Middle frontal gyrus (tissue), 1 donor: ENCODE results near the gene CCL24.
"Not testable (repeated sequence)": the region's sequence is repeated elsewhere in the genome, so short reads cannot be mapped to it uniquely, and the experiment has no call there.

ENCODE experiments used
- DNase-seq: peaks from one replicate; pipeline ENCODE4 v3.0.0-alpha.2; 2015; ENCODE audit warnings: low spot score; ENCODE audit errors: extremely low spot score

The CCL24 gene

DNA sequence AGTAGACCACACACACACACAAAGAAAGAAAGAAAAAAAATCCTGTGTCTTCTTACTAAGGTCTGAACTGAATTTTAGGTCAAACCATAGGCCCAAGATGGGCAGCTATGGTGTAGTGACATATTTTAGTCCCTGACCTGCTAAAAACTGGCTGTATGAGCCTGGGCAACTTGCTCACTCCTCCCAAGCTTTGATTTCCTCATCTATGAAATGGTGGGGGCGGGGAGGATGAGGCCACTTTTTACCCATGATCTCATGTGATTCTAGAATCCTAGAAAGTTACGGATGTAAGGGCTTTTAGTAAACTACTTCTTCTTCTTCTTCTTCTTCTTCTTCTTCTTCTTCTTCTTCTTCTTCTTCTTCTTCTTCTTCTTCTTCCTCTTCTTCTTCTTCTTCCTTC is 6.1 kb upstream of the CCL24 start:
- no peak for DNase-seq

GRCh38 chr7:75818472-75818871 is 4.9 kb upstream of the CCL24 start:
- DNase-seq = no peak

GRCh38 chr7:75817116-75817515 is 3.5 kb upstream of the CCL24 start:
- no peak for DNase-seq

DNA sequence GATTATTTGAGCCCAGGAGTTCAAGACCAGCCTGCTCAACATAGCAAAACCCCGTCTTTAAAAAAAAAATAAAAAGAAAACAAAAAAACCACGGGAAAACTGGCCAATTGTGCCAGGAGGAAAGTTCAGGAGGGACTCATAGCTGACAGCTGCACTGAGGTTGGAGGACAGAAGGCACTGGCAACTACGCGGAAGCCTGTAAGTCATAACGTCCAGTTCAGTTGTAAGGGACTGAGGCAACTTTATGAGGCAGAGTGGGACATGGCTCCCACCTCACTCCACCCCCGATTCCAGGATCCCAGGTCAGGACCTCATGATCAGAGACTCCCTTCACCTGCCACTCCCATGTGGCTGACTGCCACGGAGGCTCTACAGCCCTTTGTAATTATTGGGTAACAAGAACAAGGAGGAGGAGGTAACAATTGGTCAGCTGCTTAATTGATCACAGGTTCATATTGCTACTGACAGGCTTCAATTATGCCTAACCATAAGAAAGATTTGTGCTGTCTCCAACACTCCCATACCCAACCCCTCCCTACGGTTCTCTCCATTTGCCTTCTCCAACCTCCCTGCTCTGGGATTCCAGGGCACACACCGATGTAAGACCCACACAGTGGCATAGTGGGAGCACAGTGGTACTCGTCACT is 1.9 kb upstream of the CCL24 start:
- DNase-seq = no peak

DNA sequence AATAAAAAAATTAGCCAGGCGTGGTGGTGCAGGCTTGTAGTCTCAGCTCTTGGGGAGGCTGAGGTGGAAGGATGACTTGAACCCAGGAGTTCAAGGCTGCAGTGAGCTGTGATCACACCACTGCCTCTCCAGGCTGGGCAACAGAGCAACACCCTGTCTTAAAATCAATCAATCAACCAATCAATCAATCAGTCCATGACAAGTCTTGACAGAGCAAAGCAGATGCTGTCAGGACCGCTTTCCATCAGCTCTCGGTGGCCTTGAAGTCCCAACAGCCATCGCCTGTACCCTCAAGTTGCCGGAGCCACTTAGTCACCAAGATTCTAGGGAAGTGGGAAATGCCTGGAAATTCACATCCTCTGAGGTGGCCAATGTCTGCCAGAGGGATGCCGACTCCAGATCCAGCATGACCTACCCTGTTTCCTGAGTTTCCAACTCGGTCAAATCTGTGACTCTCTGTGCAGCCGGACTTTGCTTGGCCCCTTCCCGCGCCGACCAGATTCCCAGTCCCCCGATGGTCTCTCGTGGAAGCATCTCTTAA is 871 bp upstream of the CCL24 start:
- no peak for DNase-seq

GRCh38 chr7:75813084-75813483 is 522 bp downstream of the CCL24 start:
- DNase-seq = no peak

DNA sequence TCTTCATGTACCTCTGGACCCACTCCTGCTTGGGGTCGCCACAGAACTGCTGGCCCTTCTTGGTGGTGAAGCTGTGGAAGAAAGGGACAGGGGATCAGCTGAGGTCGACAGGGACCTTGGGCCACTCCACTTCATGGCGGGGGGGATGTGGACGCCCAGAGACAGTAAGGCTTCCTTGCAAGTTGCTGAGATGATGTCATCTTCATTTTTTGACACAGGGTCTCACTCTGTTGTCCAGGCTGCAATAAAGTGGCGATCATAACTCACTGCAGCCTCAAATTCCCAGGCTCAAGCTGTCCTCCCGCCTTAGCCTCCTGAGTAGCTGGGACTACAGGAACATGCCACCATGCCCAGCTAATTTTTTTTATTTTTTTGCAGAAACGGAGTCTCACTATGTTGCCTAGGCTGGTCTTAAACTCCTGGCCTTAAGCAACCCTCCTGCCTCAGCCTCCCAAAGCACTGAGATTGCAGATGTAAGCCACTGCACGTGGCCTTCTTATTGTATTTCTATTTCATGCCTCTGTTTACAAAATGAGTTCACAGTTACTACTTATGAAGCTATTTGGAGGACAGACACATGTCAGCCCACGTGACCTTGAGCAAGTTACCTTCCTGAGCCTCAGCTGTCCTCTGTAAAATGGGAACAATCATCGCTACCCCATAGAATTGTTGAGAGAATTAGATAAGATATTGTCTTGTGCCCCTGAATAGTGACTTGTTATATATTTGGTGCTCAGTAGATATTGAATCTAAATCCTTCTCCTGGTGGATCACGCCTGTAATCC is 1.5 kb downstream of the CCL24 start:
- no peak for DNase-seq

GRCh38 chr7:75809396-75809795 is 4.2 kb downstream of the CCL24 start:
- DNase-seq = no peak

DNA sequence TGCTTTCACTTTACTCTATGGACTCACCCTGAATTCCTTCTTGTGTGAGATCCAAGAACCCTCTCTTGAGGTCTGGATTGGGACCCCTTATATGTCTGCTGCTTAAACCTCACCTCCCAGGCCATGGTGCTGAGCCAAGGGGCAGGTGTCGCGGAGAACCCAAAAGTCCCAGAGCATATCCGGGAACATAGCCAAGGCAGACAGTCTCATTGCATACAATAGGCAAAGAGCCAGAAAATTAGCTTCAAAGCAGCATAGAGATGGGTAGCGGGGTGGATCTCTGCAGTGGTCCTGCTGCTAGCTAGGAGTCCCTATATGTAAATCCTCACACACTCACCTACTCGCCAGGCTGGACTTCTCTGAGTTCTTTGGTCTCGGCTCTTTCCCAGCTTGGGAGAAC is 5.5 kb downstream of the CCL24 start:
- no peak for DNase-seq

DNA sequence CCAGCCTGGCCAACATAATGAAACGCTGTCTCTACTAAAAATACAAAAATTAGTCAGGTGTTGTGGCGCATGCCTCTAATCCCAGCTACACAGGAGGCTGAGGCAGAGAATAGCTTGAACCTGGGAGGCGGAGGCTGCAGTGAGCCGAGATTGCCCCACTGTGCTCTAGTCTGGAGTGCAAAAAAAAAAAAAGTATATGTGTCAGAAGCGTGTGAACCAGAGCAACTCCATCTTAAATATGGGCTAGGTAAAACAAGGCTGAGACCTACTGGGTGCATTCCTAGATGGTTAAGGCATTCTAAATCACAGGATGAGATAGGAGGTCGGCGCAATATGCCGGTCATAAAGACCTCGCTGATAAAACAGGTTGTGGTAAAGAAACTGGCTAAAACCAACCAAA is 6.2 kb downstream of the CCL24 start:
- no peak for DNase-seq

- DNase-seq = no peak
Measured at GRCh38 chr7:75806560-75807307, 6.9 kb downstream of the CCL24 start.

DNA sequence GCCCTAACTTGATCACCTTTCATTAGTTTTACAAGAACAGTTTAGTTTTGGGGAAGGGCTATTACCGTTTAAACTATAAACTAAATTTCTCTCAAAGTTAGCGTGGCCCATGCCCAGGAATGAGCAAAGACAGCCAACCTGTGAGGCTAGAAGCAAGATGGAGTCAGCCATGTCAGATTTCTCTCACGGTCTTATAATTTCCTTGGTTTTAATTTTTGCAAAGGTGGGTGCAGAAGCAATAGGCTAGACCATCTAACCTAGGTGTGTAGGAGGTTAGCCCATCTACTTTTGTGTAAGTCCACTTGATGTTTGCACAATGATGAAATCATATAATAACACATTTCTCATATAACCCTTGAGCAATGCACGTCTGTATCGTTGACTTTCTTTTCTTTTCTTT is 8.9 kb downstream of the CCL24 start:
- DNase-seq = no peak

DNA sequence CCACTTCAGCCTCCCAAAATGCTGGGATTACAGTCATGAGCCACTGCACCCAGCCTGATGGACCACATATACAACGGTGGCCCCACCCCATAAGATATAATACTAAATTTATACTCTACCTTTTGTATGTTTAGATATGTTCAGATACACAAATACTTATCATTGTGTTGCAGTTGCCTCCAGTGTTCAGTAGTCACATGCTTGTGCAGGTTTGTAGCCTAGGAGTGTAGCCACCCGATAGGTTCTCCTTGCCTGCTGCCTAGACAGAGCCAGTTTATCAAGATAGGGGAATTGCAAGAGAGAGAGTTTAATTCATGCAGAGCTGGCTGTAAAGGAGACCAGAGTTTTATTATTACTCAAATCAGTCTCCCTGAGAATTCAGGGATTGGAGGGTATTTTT is 9.6 kb downstream of the CCL24 start:
- DNase-seq = no peak

DNA sequence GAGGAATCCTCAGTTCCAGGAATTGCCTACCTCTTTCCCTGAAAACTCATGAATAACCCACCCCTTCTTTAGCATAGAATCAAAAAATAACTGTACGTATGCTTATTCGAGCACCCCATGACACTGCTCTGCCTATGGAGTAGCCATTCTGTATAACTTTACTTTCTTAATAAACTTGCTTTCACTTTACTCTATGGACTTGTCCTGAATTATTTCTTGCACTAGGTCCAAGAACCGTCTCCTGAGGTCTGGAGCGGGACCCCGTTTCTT is 11.1 kb downstream of the CCL24 start:
- no peak for DNase-seq

DNA sequence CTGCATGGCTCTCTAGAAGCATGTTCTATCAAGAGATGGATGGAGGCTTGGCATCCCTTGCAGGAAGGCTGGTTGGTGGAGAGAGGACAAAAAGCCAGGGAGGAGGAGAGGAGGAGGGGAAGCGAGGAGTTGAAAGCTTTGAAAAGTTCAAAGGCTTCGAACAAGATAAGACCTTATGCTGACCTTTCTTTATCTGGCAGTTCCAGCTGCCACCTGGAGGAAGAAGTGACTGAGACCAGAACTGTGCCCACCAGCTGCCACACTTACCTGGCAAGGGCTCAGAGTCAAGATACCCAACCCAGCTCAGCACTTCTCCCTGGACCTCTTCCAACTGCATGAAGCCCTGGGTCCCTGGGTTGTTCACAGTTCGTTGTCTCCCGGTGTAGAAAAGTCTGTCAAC is 14.8 kb downstream of the CCL24 start:
- no peak for DNase-seq

- DNase-seq = no peak
Measured at GRCh38 chr7:75796420-75796819, 17.2 kb downstream of the CCL24 start.

- no peak for DNase-seq
Measured at GRCh38 chr7:75795831-75796285, 17.7 kb downstream of the CCL24 start.

DNA sequence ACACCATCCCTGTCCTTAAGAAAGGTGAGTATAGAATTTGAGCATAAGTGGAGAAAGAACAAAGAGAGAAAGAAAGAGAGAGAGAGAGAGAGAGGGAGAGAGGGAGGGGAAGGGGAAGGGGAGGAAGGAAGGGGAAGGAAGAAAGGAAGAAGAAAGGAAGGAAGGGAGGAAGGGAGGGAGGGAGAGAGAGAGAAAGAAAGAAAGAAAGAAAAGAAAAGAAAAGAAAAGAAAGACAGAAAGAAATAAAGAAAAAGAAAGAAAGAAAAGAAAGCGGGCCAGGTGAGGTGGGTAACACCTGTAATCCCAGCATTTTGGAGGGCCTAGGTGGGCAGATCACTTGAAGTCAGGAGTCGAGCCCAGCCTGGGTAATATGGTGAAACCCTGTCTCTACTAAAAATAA is 19.9 kb downstream of the CCL24 start:
- DNase-seq = no peak

DNA sequence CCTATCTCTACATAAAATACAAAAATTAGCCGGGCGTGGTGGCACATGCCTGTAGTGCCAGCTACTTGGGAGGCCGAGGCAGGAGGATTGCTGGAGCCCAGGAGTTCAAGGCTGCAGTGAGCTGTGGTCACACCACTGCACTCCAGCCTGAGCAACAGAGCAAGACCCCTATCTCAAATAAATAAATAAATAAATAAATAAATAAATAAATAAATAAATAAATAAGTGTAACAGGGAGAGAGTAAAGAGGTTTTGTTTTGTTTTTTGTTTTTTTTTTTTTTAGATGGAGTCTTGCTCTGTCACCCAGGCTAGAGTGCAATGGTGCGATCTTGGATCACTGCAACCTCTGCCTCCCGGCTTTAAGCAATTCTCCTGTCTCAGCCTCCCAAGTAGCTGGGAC is 21.0 kb downstream of the CCL24 start:
- not testable (repeated sequence) for DNase-seq

DNA sequence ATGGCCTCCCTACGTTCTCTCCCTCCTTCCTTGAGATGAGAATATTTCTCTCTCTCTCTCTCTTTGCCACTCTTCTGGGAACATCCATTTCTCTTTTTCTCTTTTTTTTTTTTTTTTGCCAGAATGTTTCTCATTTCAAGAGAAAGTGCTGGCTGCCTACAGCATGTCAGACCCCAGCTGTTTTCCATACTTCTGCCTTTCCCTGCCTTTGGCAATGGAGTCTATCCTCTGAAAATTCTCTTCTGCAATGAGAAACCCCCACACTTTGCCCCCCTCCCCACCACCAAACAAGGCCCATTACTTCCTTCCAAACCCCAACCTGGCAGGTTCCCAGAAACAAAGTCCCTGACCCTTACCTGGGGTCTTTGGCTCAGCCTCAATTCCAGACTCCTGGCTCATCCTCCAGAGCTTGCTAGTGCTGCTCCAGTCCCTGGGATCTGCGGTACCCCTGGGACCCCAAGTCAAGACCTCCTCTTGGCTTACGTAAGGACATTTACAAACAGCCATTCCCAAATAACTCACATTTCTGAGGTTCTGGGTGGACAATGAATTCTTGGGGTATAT is 24.2 kb downstream of the CCL24 start:
- no peak for DNase-seq

- not testable (repeated sequence) for DNase-seq
Measured at GRCh38 chr7:75788154-75788847, 25.3 kb downstream of the CCL24 start.
